Liver (tissue), 9 donors: ENCODE results near the gene SMIM10. TPM values are rescaled to one million over a fixed set of nuclear protein-coding genes. Genes with fewer than 3 reads are reported as not detected.

Experiments
- DNase-seq: peaks from one replicate; pipeline ENCODE4 v3.0.0-alpha.2; 2017; ENCODE audit warnings: low spot score
- H3K27ac ChIP-seq, 2 donors: one replicate each; pipeline ENCODE4 v1.7.0; 2013; ENCODE audit warnings: inconsistent platforms in 2 of 2, low read length in 2 of 2, control low read depth in 1 of 2, low read depth in 1 of 2, mild to moderate bottlenecking in 1 of 2
- H3K27me3 ChIP-seq, 4 donors: one replicate each; pipeline versions ENCODE4 v1.6.1 to v1.7.0; 2013; ENCODE audit warnings: low read length in 3 of 4, inconsistent platforms in 1 of 4, mild to moderate bottlenecking in 1 of 4, moderate library complexity in 1 of 4; ENCODE audit not compliant: control insufficient read depth in 4 of 4, insufficient read depth in 4 of 4
- H3K36me3 ChIP-seq, 4 donors: one replicate each; pipeline versions ENCODE4 v1.6.1 to v1.7.0; 2013; ENCODE audit warnings: low read length in 3 of 4, mild to moderate bottlenecking in 3 of 4, low read depth in 1 of 4, moderate library complexity in 1 of 4; ENCODE audit not compliant: control insufficient read depth in 4 of 4, insufficient read depth in 3 of 4
- H3K4me1 ChIP-seq, 4 donors: one replicate each; pipeline versions ENCODE4 v1.6.1 to v1.7.0; 2013; ENCODE audit warnings: low read length in 3 of 4, mild to moderate bottlenecking in 3 of 4, moderate library complexity in 1 of 4; ENCODE audit not compliant: control insufficient read depth in 4 of 4, insufficient read depth in 4 of 4
- H3K4me3 ChIP-seq, 3 donors: one replicate each; pipeline versions ENCODE4 v1.6.1 to v1.7.0; 2013; ENCODE audit warnings: low read length in 3 of 3, control low read depth in 1 of 3, low read depth in 1 of 3, mild to moderate bottlenecking in 1 of 3
- H3K9ac ChIP-seq, 2 donors: one replicate each; pipeline ENCODE4 v1.7.0; 2013; ENCODE audit warnings: low read length in 2 of 2, mild to moderate bottlenecking in 2 of 2, moderate library complexity in 2 of 2, control low read depth in 1 of 2, low read depth in 1 of 2
- H3K9me3 ChIP-seq, 4 donors: one replicate each; pipeline versions ENCODE4 v1.6.1 to v1.7.0; 2013; ENCODE audit warnings: low read length in 3 of 4; ENCODE audit not compliant: control insufficient read depth in 4 of 4
- ATF3 ChIP-seq: IDR thresholded peaks from 2 replicates; pipeline ENCODE4 v1.6.1; 2016; ENCODE audit warnings: antibody characterized with exemption
- CTCF ChIP-seq: fragments of 150-350 bp; IDR thresholded peaks from 2 replicates; pipeline ENCODE4 v1.5.1; 2017; ENCODE audit warnings: improper control_type of control experiment, low read depth, low read length; ENCODE audit not compliant: missing input control
- EGR1 ChIP-seq, 2 donors: IDR thresholded peaks; 2 replicates each; pipeline ENCODE4 v1.6.1; 2016 to 2018; ENCODE audit warnings: antibody characterized with exemption in 2 of 2, low read depth in 2 of 2
- GABPA ChIP-seq, 2 donors: IDR thresholded peaks in 1 of 2; conservative IDR thresholded peaks in 1 of 2; 2 replicates each; pipeline ENCODE4 v1.6.1; 2016; ENCODE audit warnings: antibody characterized with exemption in 2 of 2, mild to moderate bottlenecking in 1 of 2, moderate library complexity in 1 of 2
- HNF4G ChIP-seq: IDR thresholded peaks from 2 replicates; pipeline ENCODE4 v1.6.1; 2016; ENCODE audit warnings: antibody characterized with exemption
- JUND ChIP-seq, 2 donors: IDR thresholded peaks; 2 replicates each; pipeline ENCODE4 v1.6.1; 2016; ENCODE audit warnings: antibody characterized with exemption in 2 of 2
- MAX ChIP-seq: IDR thresholded peaks from 2 replicates; pipeline ENCODE4 v1.6.1; 2016; ENCODE audit warnings: antibody characterized with exemption
- NR2F2 ChIP-seq: IDR thresholded peaks from 2 replicates; pipeline ENCODE4 v1.6.1; 2016; ENCODE audit warnings: antibody characterized with exemption
- RAD21 ChIP-seq, 2 donors: IDR thresholded peaks; 2 replicates each; pipeline ENCODE4 v1.6.1; 2016; ENCODE audit warnings: antibody characterized with exemption in 2 of 2, mild to moderate bottlenecking in 2 of 2
- REST ChIP-seq: IDR thresholded peaks from 2 replicates; pipeline ENCODE4 v1.6.1; 2016; ENCODE audit warnings: antibody characterized with exemption, mild to moderate bottlenecking
- RXRA ChIP-seq, 2 donors: IDR thresholded peaks; 2 replicates each; pipeline ENCODE4 v1.6.1; 2017 to 2018; ENCODE audit warnings: antibody characterized with exemption in 2 of 2, mild to moderate bottlenecking in 1 of 2
- SP1 ChIP-seq: IDR thresholded peaks from 2 replicates; pipeline ENCODE4 v1.6.1; 2018; ENCODE audit warnings: antibody characterized with exemption, mild to moderate bottlenecking
- TAF1 ChIP-seq: conservative IDR thresholded peaks from 2 replicates; pipeline ENCODE4 v1.6.1; 2016; ENCODE audit warnings: antibody characterized with exemption, mild to moderate bottlenecking
- ZBTB33 ChIP-seq: IDR thresholded peaks from 2 replicates; pipeline ENCODE4 v1.6.1; 2016; ENCODE audit warnings: antibody characterized with exemption
- WGBS: extraction: QIAGEN DNeasy Blood & Tissue Kit; methylation state at CpG from one replicate; pipeline ENCODE4 v1.1.7; 2013; 5-methylcytosine and 5-hydroxymethylcytosine counted together
- polyA plus RNA-seq, 2 donors: library from polyadenylated mRNA; stranded (reverse) in 1 of 2; unstranded in 1 of 2; fragments of 200-250 nt in 1 of 2; fragments of >200 nt in 1 of 2; fragmentation: Nextera tagmentation in 1 of 2; extraction: Ambion mirVana in 1 of 2; gene quantifications; one replicate each; pipeline versions ENCODE4 v1.2.1 to v1.2.3, GENCODE V29; 2013 to 2015
- total RNA-seq, 2 donors: library from RNA; depleted of rRNA; stranded (reverse); fragments of >200 nt; gene quantifications; one replicate each; pipeline ENCODE4 v1.2.3, GENCODE V29; 2014
- donor health status: healthy.
- donor health status: healthy.
- donor health status: healthy.
- donor health status: healthy.
- donor health status: healthy.

Gene SMIM10
- total and polyA plus RNA-seq, 4 donors = 0.33 to 6.5 (median 0.68) TPM

- WGBS = 61% methylated on average over 4 of the region's 4 CpGs
- H3K27me3 ChIP-seq = no peaks in the 10 kb centered on the region
- DNase-seq = no peak
- no peak overlapping the region for H3K27ac ChIP-seq
- no peak for TF ChIP-seq MAX
- no peak for TF ChIP-seq ATF3
- TF ChIP-seq SP1 = no peak
- no peak for TF ChIP-seq HNF4G
- TF ChIP-seq NR2F2 = no peak
- TF ChIP-seq RAD21 (IDR thresholded peaks at IDR 0.05) = no peak
- no peak for TF ChIP-seq TAF1
- no peak for TF ChIP-seq RXRA (IDR thresholded peaks at IDR 0.05)
- TF ChIP-seq CTCF = no peak
- no peak for TF ChIP-seq GABPA (IDR thresholded peaks at IDR 0.05 in 1 of 2, conservative IDR thresholded peaks at IDR 0.05 in 1 of 2)
- no peak for TF ChIP-seq JUND (IDR thresholded peaks at IDR 0.05)
- TF ChIP-seq REST = no peak
- TF ChIP-seq EGR1 (IDR thresholded peaks at IDR 0.05; ENCODE audit: low read depth in 2 of 2) = no peak
- no peak for TF ChIP-seq ZBTB33
- no peaks in the 10 kb centered on the region for H3K9me3 ChIP-seq
- no peaks in the 10 kb centered on the region for H3K4me1 ChIP-seq
- H3K36me3 ChIP-seq = no peaks in the 10 kb centered on the region
- H3K9ac ChIP-seq = no peak overlapping the region
- H3K4me3 ChIP-seq = no peak overlapping the region
Observed at GRCh38 chrX:134990475-134990800, 353 bp upstream of the SMIM10 start.

GRCh38 chrX:134997646-134998045 lies 6.9 kb downstream of the SMIM10 start:
- Histone ChIP-seq H3K4me3 (no peak overlapping the region), H3K27ac (no peak overlapping the region), H3K9ac (no peak overlapping the region), H3K9me3 (no peaks in the 10 kb centered on the region), H3K36me3 (no peaks in the 10 kb centered on the region), H3K4me1 (no peaks in the 10 kb centered on the region), H3K27me3 (no peaks in the 10 kb centered on the region)
- no peak for TF ChIP-seq NR2F2
- DNase-seq = no peak
- WGBS = 85% methylated on average over 1 of the region's 1 CpG
